HepG2 (cell line): ENCODE results near the gene ESF1. TPM values are rescaled to one million over a fixed set of nuclear protein-coding genes. Genes with fewer than 3 reads are reported as not detected.

Experiments
- ATAC-seq: fragments of 200-7000 bp; cut with Tn5 transposase; 3 replicates; pipeline ENCODE4 v1.9.1; 2020; ENCODE audit warnings: mild to moderate bottlenecking, moderate library complexity
- BruUV-seq: library from RNA; stranded (reverse); fragments of 400-500 nt; replicated peaks from 2 replicates; lab custom pipeline; 2021; lab: Mats Ljungman, UMichigan
- CTCF ChIA-PET: fragments of 300-600 bp; formaldehyde crosslinking; extraction: SDS; loops from one replicate; lab custom pipeline; 2021; ENCODE audit warnings: low total read pairs, inconsistent platforms, low intra/inter-chr PET ratio; lab: Yijun Ruan, JAX
- POLR2A ChIA-PET: fragments of 350-600 bp; sonication (Branson Sonifier 250); formaldehyde crosslinking; loops from one replicate; lab custom pipeline; 2020; ENCODE audit warnings: antibody characterized with exemption, inconsistent platforms; lab: Yijun Ruan, JAX
- DNase-seq: peaks from one replicate; pipeline ENCODE4 v3.0.0-alpha.2; 2015; ENCODE audit warnings: low spot score
- FAIRE-seq: peaks from 3 replicates; lab custom pipeline; 2011; peaks lifted over from hg19 to GRCh38; lab: Jason Lieb, UNC
- H2AFZ ChIP-seq: one replicate; pipeline ENCODE4 v1.6.1; 2011; ENCODE audit warnings: low read length, inconsistent platforms
- H3K27ac ChIP-seq: fragments of 300-600 bp; 3 replicates; pipeline ENCODE4 v1.8.0; 2011; ENCODE audit warnings: mixed run types, mild to moderate bottlenecking, mixed read lengths, low read length, inconsistent platforms; ENCODE audit not compliant: insufficient read depth; ENCODE audit errors: extremely low read length
- H3K27me3 ChIP-seq, 2 experiments: fragments of 200-600 bp in 1 of 2; 2 replicates in 1 of 2; 3 replicates in 1 of 2; pipeline versions ENCODE4 v1.6.0 to v1.8.0; 2011; ENCODE audit warnings: low read length in 2 of 2, mild to moderate bottlenecking in 2 of 2, moderate library complexity in 2 of 2, inconsistent platforms in 1 of 2; ENCODE audit not compliant: insufficient read depth in 2 of 2, control insufficient read depth in 1 of 2
- H3K36me3 ChIP-seq, 2 experiments: fragments of 200-600 bp in 1 of 2; replicated peaks in 1 of 2; 2 replicates in 1 of 2; 3 replicates in 1 of 2; pipeline versions ENCODE4 v1.5.1 to v1.8.0; 2011; ENCODE audit warnings: low read length in 2 of 2, inconsistent platforms in 1 of 2; ENCODE audit not compliant: insufficient read depth in 2 of 2, control insufficient read depth in 1 of 2
- H3K4me1 ChIP-seq: 2 replicates; pipeline ENCODE4 v1.5.1; 2012; ENCODE audit warnings: low read length, inconsistent platforms; ENCODE audit not compliant: insufficient read depth
- H3K4me2 ChIP-seq: 2 replicates; pipeline ENCODE4 v1.6.0; 2011; ENCODE audit warnings: low read depth, low read length, inconsistent platforms
- H3K4me3 ChIP-seq, 3 experiments: fragments of 200-600 bp in 1 of 3; sonication (generic), shearing (Covaris generic) in 1 of 3; replicated peaks in 1 of 3; 2 replicates each; pipeline ENCODE4 v1.5.1; 2011 to 2016; ENCODE audit warnings: low read length in 3 of 3, inconsistent platforms in 2 of 3, low read depth in 2 of 3, mild to moderate bottlenecking in 2 of 3, control low read depth in 1 of 3, mixed read lengths in 1 of 3; ENCODE audit not compliant: insufficient read depth in 1 of 3
- H3K79me2 ChIP-seq: one replicate; pipeline ENCODE4 v1.6.1; 2011; ENCODE audit warnings: low read length, inconsistent platforms; ENCODE audit not compliant: insufficient read depth
- H3K9ac ChIP-seq: 2 replicates; pipeline ENCODE4 v1.6.0; 2011; ENCODE audit warnings: mild to moderate bottlenecking, low read depth, low read length, inconsistent platforms; ENCODE audit not compliant: insufficient read depth
- H3K9me3 ChIP-seq: 2 replicates; pipeline ENCODE4 v1.5.1; 2012; ENCODE audit warnings: mild to moderate bottlenecking, low read length
- H4K20me1 ChIP-seq: 2 replicates; pipeline ENCODE4 v1.6.0; 2011; ENCODE audit warnings: inconsistent platforms, mild to moderate bottlenecking, low read length, moderate library complexity; ENCODE audit not compliant: insufficient read depth
- CEBPB ChIP-seq: IDR thresholded peaks from 2 replicates; pipeline ENCODE4 v1.6.1; 2011; ENCODE audit warnings: low read depth, low read length, improper control_type of control experiment, borderline replicate concordance
- CEBPG ChIP-seq: IDR thresholded peaks from 2 replicates; pipeline ENCODE4 v1.6.1; 2016
- FOXJ3 ChIP-seq: sonication (generic); formaldehyde crosslinking; IDR thresholded peaks from 2 replicates; pipeline ENCODE4 v1.4.0; 2020; ENCODE audit warnings: missing genetic modification reagents, mild to moderate bottlenecking, borderline replicate concordance
- HNF4A ChIP-seq: sonication (generic); formaldehyde crosslinking; IDR thresholded peaks from 2 replicates; pipeline ENCODE4 v1.4.0; 2020; ENCODE audit warnings: missing genetic modification reagents
- LCORL ChIP-seq, 2 experiments: fragments of 450-650 bp in 1 of 2; sonication (generic) in 1 of 2; formaldehyde crosslinking in 1 of 2; IDR thresholded peaks; 2 replicates each; pipeline versions ENCODE4 v1.5.0 to v1.6.1; 2017 to 2020; ENCODE audit warnings: antibody characterized with exemption in 1 of 2, missing genetic modification reagents in 1 of 2
- MXI1 ChIP-seq: IDR thresholded peaks from 3 replicates; pipeline ENCODE4 v1.6.1; 2012; ENCODE audit warnings: low read depth, low read length, inconsistent platforms, borderline replicate concordance
- SOX5 ChIP-seq: IDR thresholded peaks from 2 replicates; pipeline ENCODE4 v1.6.1; 2016; ENCODE audit warnings: borderline replicate concordance
- SRF ChIP-seq: IDR thresholded peaks from 2 replicates; pipeline ENCODE4 v1.6.1; 2011; ENCODE audit warnings: mild to moderate bottlenecking, low read depth, low read length, moderate library complexity
- SRSF1 ChIP-seq: fragments of 200-400 bp; formaldehyde crosslinking; optimal IDR thresholded peaks from 2 replicates; pipeline ENCODE3; 2017; ENCODE audit warnings: mild to moderate bottlenecking, low read depth, low read length, moderate library complexity
- TEF ChIP-seq: sonication (generic); formaldehyde crosslinking; IDR thresholded peaks from 2 replicates; pipeline ENCODE4 v1.5.0; 2020; ENCODE audit warnings: missing genetic modification reagents
- ZNF362 ChIP-seq: sonication (generic); formaldehyde crosslinking; IDR thresholded peaks from 2 replicates; pipeline ENCODE4 v1.4.0; 2020; ENCODE audit warnings: missing genetic modification reagents, mild to moderate bottlenecking, borderline replicate concordance
- ZNF713 ChIP-seq: sonication (generic); formaldehyde crosslinking; IDR thresholded peaks from 2 replicates; pipeline ENCODE4 v1.4.0; 2020; ENCODE audit warnings: mild to moderate bottlenecking, missing genetic modification reagents
- WGBS: methylation state at CpG from one replicate; pipeline ENCODE4 v1.1.6; 2017; ENCODE audit warnings: low lambda C conversion rate; 5-methylcytosine and 5-hydroxymethylcytosine counted together
- in situ Hi-C: cut with HindIII; loops from 2 replicates; pipeline ENCODE4 v1.10.0; 2017; ENCODE audit warnings: low pct_unique_long_range_greater_than_20kb; ENCODE audit not compliant: extremely low pct_ligation_motif_present
- intact Hi-C: fragments of 100-400 bp; cut with micrococcal nuclease; formaldehyde crosslinking; loops from one replicate; pipeline ENCODE4 v1.10.0; 2022; ENCODE audit not compliant: unreplicated experiment
- polyA plus RNA-seq, 8 experiments: library from polyadenylated mRNA; depleted of rRNA in 3 of 8; stranded (reverse) in 7 of 8; unstranded in 1 of 8; fragments of >200 nt; fragmentation: Illumina TruSeq in 4 of 8; extraction: Trizol in 4 of 8; gene quantifications; 2 replicates each; pipeline versions ENCODE4 v1.2.1 to v1.2.3, GENCODE V29; 2011 to 2016; ENCODE audit warnings: low read depth in 4 of 8, missing spikeins in 1 of 8, mixed read lengths in 1 of 8; ENCODE audit not compliant: insufficient read depth in 1 of 8
- total RNA-seq, 5 experiments: library from RNA; depleted of rRNA; stranded (reverse); fragments of >200 nt; fragmentation: Illumina TruSeq; extraction: Trizol; gene quantifications; 2 replicates each; pipeline ENCODE4 v1.2.3, GENCODE V29; 2016; ENCODE audit warnings: low read depth in 1 of 5

The ESF1 gene
- total and polyA plus RNA-seq, 2 of the 13 experiments (the other 11 are each of a cell fraction or from before 2014, with no cell fraction given), result 7.3 to 66.9 TPM

GRCh38 chr20:13700761-13701160, 84.0 kb downstream of the ESF1 start (continued):
- TF ChIP-seq TEF (CRISPR knock-in tag) (no peak), MXI1 (no peak), FOXJ3 (CRISPR knock-in tag) (no peak)

- ATAC-seq (peak; percentile 18), DNase-seq (peak; percentile 25), FAIRE-seq (no peak)
- WGBS, result 54% methylated on average over 8 of the region's 8 CpGs
- no TSS peak for BruUV-seq
- ChIA-PET CTCF (no interaction called here), POLR2A (interaction anchor here (0.9 kb wide), 1 partner anchor 11 kb away, joined by 3 read pairs; no protein-coding TSS in a partner anchor)
- no peaks in the 10 kb centered on the region for H3K9me3 ChIP-seq
- no peaks in the 10 kb centered on the region; a peak in 1 of 5 replicates for H3K27me3 ChIP-seq
- H3K79me2 ChIP-seq, result no peaks in the 10 kb centered on the region
- no peak overlapping the region for H3K27ac ChIP-seq
- peaks cover 42% of the 10 kb centered on the region for H3K4me1 ChIP-seq
- in situ Hi-C loops, result no loop called here
- H3K4me2 ChIP-seq, result peak overlapping the region; percentile 6; the same call in 1 of the 2 replicates
- H3K9ac ChIP-seq, result no peak overlapping the region
- no peaks in the 10 kb centered on the region for H4K20me1 ChIP-seq
- TF ChIP-seq SOX5, result 0 out of 2 replicates have a peak, but pooled peaks have one; percentile 7
- TF ChIP-seq ZNF362 (CRISPR knock-in tag), result peak; percentile 59; the same call in 1 of the 2 replicates
- 0 out of 2 replicates have a peak, but pooled peaks have one; percentile 24 for TF ChIP-seq CEBPG
- no peak for TF ChIP-seq SRSF1
- peak; percentile 70 for TF ChIP-seq CEBPB
- TF ChIP-seq SRF, result no peak
- TF ChIP-seq HNF4A (CRISPR knock-in tag), result peak; percentile 24; the same call in 1 of the 2 replicates
- TF ChIP-seq ZNF713 (CRISPR knock-in tag), result no peak
- no peak for TF ChIP-seq LCORL (IDR thresholded peaks at IDR 0.05)
- 0 out of 2 replicates have a peak, but pooled peaks have one; percentile 28 for TF ChIP-seq LCORL (CRISPR knock-in tag; IDR thresholded peaks at IDR 0.05)
- intact Hi-C loops, result loop anchor here (5.0 kb wide), 1 partner anchor 57 kb away; the partner anchor contains the start of gene TASP1
- no peak overlapping the region for H3K4me3 ChIP-seq
- no peaks in the 10 kb centered on the region for H3K36me3 ChIP-seq
- H2AFZ ChIP-seq, result peak overlapping the region; percentile 43
Observed at GRCh38 chr20:13694420-13695150, 90.1 kb downstream of the ESF1 start.
